ENCODE measurements around the gene BLVRB. TPM values are rescaled to one million over a fixed set of nuclear protein-coding genes. Genes with fewer than 3 reads are reported as not detected.
A peak's percentile ranks its signal among the peaks of the same experiment; 100 is the strongest.

Gene BLVRB
- total and polyA plus RNA-seq, 9 of the 15 experiments (the other 6 are each of a cell fraction or from before 2014, with no cell fraction given): 81.1 to 749 (median 331) TPM

DNA sequence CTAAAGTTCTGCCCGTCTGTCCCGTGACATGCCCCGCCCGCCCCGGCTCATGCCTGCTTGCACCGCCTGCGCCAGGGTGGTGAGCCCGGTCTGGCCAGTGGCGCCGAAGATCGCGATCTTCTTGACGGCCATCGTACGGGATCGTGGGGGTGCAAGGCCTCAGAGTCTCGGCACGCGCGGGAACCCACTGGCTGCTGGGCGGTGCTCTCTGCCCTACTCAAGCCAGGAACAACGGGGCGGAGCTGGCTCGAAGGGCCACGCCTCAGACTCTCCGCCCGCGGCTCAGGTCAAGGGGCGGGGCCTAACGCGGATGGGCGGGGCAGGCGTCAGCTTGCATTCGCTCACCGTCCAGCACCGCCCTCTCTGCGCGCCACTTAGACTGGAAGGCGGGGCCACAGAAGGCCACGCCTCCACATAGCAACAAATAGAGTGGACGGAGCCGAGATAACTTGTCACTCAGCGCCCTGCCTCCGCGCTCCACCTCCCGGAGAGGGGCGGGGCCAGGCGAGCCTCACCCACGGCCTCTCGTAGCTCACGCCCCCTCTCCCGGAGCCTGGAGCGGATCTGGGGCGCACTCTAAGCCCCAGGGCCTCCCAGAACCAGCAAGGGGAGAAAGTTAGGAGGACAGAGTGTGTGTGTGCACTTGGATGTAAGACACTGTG lies at the start of gene BLVRB (continued):
- TF ChIP-seq, protein P1, sequence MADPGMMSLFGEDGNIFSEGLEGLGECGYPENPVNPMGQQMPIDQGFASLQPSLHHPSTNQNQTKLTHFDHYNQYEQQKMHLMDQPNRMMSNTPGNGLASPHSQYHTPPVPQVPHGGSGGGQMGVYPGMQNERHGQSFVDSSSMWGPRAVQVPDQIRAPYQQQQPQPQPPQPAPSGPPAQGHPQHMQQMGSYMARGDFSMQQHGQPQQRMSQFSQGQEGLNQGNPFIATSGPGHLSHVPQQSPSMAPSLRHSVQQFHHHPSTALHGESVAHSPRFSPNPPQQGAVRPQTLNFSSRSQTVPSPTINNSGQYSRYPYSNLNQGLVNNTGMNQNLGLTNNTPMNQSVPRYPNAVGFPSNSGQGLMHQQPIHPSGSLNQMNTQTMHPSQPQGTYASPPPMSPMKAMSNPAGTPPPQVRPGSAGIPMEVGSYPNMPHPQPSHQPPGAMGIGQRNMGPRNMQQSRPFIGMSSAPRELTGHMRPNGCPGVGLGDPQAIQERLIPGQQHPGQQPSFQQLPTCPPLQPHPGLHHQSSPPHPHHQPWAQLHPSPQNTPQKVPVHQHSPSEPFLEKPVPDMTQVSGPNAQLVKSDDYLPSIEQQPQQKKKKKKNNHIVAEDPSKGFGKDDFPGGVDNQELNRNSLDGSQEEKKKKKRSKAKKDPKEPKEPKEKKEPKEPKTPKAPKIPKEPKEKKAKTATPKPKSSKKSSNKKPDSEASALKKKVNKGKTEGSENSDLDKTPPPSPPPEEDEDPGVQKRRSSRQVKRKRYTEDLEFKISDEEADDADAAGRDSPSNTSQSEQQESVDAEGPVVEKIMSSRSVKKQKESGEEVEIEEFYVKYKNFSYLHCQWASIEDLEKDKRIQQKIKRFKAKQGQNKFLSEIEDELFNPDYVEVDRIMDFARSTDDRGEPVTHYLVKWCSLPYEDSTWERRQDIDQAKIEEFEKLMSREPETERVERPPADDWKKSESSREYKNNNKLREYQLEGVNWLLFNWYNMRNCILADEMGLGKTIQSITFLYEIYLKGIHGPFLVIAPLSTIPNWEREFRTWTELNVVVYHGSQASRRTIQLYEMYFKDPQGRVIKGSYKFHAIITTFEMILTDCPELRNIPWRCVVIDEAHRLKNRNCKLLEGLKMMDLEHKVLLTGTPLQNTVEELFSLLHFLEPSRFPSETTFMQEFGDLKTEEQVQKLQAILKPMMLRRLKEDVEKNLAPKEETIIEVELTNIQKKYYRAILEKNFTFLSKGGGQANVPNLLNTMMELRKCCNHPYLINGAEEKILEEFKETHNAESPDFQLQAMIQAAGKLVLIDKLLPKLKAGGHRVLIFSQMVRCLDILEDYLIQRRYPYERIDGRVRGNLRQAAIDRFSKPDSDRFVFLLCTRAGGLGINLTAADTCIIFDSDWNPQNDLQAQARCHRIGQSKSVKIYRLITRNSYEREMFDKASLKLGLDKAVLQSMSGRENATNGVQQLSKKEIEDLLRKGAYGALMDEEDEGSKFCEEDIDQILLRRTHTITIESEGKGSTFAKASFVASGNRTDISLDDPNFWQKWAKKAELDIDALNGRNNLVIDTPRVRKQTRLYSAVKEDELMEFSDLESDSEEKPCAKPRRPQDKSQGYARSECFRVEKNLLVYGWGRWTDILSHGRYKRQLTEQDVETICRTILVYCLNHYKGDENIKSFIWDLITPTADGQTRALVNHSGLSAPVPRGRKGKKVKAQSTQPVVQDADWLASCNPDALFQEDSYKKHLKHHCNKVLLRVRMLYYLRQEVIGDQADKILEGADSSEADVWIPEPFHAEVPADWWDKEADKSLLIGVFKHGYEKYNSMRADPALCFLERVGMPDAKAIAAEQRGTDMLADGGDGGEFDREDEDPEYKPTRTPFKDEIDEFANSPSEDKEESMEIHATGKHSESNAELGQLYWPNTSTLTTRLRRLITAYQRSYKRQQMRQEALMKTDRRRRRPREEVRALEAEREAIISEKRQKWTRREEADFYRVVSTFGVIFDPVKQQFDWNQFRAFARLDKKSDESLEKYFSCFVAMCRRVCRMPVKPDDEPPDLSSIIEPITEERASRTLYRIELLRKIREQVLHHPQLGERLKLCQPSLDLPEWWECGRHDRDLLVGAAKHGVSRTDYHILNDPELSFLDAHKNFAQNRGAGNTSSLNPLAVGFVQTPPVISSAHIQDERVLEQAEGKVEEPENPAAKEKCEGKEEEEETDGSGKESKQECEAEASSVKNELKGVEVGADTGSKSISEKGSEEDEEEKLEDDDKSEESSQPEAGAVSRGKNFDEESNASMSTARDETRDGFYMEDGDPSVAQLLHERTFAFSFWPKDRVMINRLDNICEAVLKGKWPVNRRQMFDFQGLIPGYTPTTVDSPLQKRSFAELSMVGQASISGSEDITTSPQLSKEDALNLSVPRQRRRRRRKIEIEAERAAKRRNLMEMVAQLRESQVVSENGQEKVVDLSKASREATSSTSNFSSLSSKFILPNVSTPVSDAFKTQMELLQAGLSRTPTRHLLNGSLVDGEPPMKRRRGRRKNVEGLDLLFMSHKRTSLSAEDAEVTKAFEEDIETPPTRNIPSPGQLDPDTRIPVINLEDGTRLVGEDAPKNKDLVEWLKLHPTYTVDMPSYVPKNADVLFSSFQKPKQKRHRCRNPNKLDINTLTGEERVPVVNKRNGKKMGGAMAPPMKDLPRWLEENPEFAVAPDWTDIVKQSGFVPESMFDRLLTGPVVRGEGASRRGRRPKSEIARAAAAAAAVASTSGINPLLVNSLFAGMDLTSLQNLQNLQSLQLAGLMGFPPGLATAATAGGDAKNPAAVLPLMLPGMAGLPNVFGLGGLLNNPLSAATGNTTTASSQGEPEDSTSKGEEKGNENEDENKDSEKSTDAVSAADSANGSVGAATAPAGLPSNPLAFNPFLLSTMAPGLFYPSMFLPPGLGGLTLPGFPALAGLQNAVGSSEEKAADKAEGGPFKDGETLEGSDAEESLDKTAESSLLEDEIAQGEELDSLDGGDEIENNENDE (IDR thresholded peaks at IDR 0.05; ENCODE audit: low read depth, low read length): no peak
- TF ChIP-seq MCM7 (IDR thresholded peaks at IDR 0.05): no peak
- TF ChIP-seq SMARCA4 (IDR thresholded peaks at IDR 0.05): no peak
- no peak for TF ChIP-seq SMARCA5 (IDR thresholded peaks at IDR 0.05)
- peak; percentile 92 for TF ChIP-seq SUPT5H (IDR thresholded peaks at IDR 0.05)
- TF ChIP-seq SIX5 (IDR thresholded peaks at IDR 0.05; ENCODE audit: borderline replicate concordance in 1 of 2, insufficient read depth in 1 of 2, low read depth in 1 of 2, low read length in 2 of 2): no peak
- TF ChIP-seq ESRRA (IDR thresholded peaks at IDR 0.05; ENCODE audit: borderline replicate concordance, low read depth): no peak
- no peak for TF ChIP-seq MAFG (tag; conservative IDR thresholded peaks at IDR 0.05)
- no peak for TF ChIP-seq ILK (tag; IDR thresholded peaks at IDR 0.05; ENCODE audit: borderline replicate concordance, low read depth)
- no peak for TF ChIP-seq CREBBP (IDR thresholded peaks at IDR 0.05; ENCODE audit: low read depth, low read length)
- peak; percentile 69 for TF ChIP-seq RFX1 (IDR thresholded peaks at IDR 0.05)
- peak; percentile 56 for TF ChIP-seq CREM (IDR thresholded peaks at IDR 0.05; ENCODE audit: low read depth)
- TF ChIP-seq, protein P2, sequence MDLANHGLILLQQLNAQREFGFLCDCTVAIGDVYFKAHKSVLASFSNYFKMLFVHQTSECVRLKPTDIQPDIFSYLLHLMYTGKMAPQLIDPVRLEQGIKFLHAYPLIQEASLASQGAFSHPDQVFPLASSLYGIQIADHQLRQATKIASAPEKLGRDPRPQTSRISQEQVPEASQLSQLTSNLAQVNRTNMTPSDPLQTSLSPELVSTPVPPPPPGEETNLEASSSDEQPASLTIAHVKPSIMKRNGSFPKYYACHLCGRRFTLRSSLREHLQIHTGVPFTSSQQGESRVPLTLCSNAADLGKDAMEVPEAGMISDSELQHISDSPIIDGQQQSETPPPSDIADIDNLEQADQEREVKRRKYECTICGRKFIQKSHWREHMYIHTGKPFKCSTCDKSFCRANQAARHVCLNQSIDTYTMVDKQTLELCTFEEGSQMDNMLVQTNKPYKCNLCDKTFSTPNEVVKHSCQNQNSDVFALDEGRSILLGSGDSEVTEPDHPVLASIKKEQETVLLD (IDR thresholded peaks at IDR 0.05): peak; percentile 75; the same call in 1 of the 2 replicates
- TF ChIP-seq, protein P3, sequence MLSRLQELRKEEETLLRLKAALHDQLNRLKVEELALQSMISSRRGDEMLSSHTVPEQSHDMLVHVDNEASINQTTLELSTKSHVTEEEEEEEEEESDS (CRISPR knock-in tag; IDR thresholded peaks at IDR 0.05): no peak
- TF ChIP-seq GATAD2B (IDR thresholded peaks at IDR 0.05; ENCODE audit: borderline replicate concordance): no peak
- 0 out of 2 replicates have a peak, but pooled peaks have one; percentile 16 for TF ChIP-seq ZNF561 (CRISPR knock-in tag; conservative IDR thresholded peaks at IDR 0.05)

All from K562 (cell line).